ENCODE measurements around the gene C1S. TPM values are rescaled to one million over a fixed set of nuclear protein-coding genes. Genes with fewer than 3 reads are reported as not detected.

The C1S gene
- total RNA-seq, 2 donors from 2014 or later, result 13.4 to 14.3 TPM

DNA sequence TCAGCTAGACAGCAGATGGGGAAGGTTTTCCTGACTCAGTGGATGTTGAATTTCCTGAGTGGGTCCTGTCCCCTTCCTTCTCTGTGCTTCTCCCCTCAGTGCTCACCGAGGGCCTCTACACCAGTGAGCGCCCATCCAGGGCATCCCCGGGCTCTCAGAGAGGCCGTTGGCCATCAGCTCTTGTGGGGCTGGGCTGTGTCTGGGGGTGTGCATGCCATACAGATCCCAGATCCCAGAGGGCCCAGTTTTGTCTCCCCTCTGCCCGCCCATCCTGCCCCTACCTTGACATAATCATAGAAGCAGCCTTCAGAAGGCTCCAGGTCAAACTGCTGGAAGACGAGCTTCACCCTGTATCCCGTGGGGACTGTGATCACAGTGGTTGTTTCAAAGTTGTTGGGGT, 30.7 kb downstream of the C1S start:
- TF ChIP-seq, protein P1, sequence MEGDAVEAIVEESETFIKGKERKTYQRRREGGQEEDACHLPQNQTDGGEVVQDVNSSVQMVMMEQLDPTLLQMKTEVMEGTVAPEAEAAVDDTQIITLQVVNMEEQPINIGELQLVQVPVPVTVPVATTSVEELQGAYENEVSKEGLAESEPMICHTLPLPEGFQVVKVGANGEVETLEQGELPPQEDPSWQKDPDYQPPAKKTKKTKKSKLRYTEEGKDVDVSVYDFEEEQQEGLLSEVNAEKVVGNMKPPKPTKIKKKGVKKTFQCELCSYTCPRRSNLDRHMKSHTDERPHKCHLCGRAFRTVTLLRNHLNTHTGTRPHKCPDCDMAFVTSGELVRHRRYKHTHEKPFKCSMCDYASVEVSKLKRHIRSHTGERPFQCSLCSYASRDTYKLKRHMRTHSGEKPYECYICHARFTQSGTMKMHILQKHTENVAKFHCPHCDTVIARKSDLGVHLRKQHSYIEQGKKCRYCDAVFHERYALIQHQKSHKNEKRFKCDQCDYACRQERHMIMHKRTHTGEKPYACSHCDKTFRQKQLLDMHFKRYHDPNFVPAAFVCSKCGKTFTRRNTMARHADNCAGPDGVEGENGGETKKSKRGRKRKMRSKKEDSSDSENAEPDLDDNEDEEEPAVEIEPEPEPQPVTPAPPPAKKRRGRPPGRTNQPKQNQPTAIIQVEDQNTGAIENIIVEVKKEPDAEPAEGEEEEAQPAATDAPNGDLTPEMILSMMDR (conservative IDR thresholded peaks at IDR 0.05), result no peak
- DNase-seq, result no peak
- Histone ChIP-seq H3K27me3 (ENCODE audit: control insufficient read depth, insufficient read depth, low read length, poor library complexity, severe bottlenecking) (no peaks in the 10 kb centered on the region), H3K4me1 (ENCODE audit: control insufficient read depth, insufficient read depth, low read length) (no peaks in the 10 kb centered on the region), H3K9me3 (ENCODE audit: control insufficient read depth, low read length) (no peaks in the 10 kb centered on the region), H3K4me3 (ENCODE audit: low read length) (no peak overlapping the region), H3K27ac (ENCODE audit: low read depth, low read length) (no peak overlapping the region), H3K9ac (ENCODE audit: extremely low read depth, low read length, poor library complexity, severe bottlenecking) (no peak overlapping the region), H3K36me3 (ENCODE audit: control insufficient read depth, insufficient read depth, low read length) (no peaks in the 10 kb centered on the region)
- no peak overlapping the region for H3K4me3 Mint-ChIP-seq
- WGBS, 2 experiments (ENCODE audit: insufficient coverage in 1 of 2, insufficient read length in 1 of 2), result 92 to 100% methylated on average over 1 to 7 of the region's 7 CpGs
- H3K36me3 Mint-ChIP-seq (ENCODE audit: low read depth), result no peaks in the 10 kb centered on the region
- H3K27me3 Mint-ChIP-seq (ENCODE audit: insufficient read depth), result peaks cover 18% of the 10 kb centered on the region
- H3K9me3 Mint-ChIP-seq, result no peaks in the 10 kb centered on the region
- H3K27ac Mint-ChIP-seq, result no peak overlapping the region
- H3K4me1 Mint-ChIP-seq, result peaks cover 20% of the 10 kb centered on the region

DNA sequence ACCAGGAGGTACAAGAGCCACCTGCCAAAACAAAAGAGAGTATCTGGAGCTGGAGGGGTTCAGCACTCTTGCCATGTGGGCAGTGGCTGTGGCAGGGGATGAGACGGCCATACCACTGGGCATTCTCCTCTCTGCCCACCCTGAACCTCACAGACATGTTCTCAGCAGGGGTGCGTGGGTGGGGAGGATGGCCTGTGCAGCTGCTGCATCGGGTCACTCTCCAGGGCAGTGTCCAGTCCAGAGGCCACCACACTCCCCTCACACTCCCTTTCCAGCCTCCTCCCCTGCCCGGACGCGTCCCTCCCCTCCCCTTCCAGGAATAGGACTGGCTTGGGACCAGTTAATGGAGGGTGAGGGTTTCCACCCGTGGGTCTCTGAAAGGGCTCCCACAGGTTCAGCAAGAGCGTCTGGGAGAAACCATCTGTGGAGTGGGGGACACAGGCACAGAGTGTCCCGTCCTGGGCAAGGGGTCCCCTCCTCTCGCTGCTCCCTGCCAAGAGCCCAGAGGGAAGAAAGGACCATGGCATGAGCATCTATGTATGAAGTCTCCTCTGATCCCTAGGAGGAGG, 31.2 kb downstream of the C1S start:
- H3K27me3 ChIP-seq (ENCODE audit: control insufficient read depth, insufficient read depth, low read length, poor library complexity, severe bottlenecking), result no peaks in the 10 kb centered on the region
- Mint-ChIP-seq H3K36me3 (ENCODE audit: low read depth) (no peaks in the 10 kb centered on the region), H3K27ac (no peak overlapping the region), H3K4me3 (peak overlapping the region; percentile 40), H3K27me3 (ENCODE audit: insufficient read depth) (peaks cover 19% of the 10 kb centered on the region), H3K9me3 (no peaks in the 10 kb centered on the region), H3K4me1 (peaks cover 20% of the 10 kb centered on the region)
- H3K36me3 ChIP-seq (ENCODE audit: control insufficient read depth, insufficient read depth, low read length), result no peaks in the 10 kb centered on the region
- DNase-seq, result peak; percentile 57
- H3K4me1 ChIP-seq (ENCODE audit: control insufficient read depth, insufficient read depth, low read length), result no peaks in the 10 kb centered on the region
- WGBS, 2 experiments (ENCODE audit: insufficient coverage in 1 of 2, insufficient read length in 1 of 2), result 79 to 86% methylated on average over 2 to 10 of the region's 10 CpGs
- H3K4me3 ChIP-seq (ENCODE audit: low read length), result no peak overlapping the region
- TF ChIP-seq, protein P1 (conservative IDR thresholded peaks at IDR 0.05), result no peak
- no peak overlapping the region for H3K27ac ChIP-seq (ENCODE audit: low read depth, low read length)
- H3K9ac ChIP-seq (ENCODE audit: extremely low read depth, low read length, poor library complexity, severe bottlenecking), result no peak overlapping the region
- H3K9me3 ChIP-seq (ENCODE audit: control insufficient read depth, low read length), result no peaks in the 10 kb centered on the region

DNA sequence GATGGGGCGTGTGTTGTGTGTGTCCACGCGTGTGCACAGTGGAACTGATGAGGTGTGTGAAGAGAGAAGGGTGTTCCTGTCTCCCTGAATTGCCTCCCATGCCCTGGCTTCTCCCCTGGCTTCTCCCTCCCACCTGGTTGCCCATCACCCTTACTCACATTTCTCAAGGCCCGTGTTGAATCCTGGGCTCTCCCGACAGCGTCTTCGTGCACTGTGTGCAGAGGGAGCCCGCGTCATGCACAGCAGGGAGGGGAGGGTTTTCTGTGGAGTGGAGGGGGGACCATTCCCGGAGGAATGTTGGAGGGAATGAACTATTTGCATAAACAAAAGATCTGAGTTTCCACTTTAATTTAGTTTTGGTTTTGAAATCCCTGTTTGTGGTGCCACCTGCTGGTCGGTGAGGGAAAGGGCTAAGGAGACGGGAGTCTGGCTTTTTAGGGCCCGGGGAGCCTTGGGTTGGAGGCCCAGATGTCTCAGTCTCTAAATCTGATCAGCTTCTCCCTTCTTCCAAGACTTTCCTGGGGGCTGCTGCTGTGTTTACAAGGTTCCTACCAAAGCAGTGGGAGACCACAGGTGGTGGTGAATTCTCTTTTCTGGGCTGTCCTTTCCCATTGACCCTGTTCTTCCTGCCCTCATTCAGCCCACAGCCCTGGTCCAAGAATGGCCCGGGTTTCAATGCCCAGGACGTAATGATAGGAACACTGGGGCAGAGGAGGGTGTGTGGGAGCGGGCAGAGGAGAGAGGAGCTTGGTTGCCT, 31.9 kb downstream of the C1S start, which contains the start of gene C1R:
Gene C1R, minus strand, starts transcription at position 217 of the 757 bp plus-strand sequence. Its CDS starts 57 bp downstream, at position 160.
- peak within 1 kb of the TSS; percentile 40 for H3K4me3 Mint-ChIP-seq
- TF ChIP-seq, protein P1 (conservative IDR thresholded peaks at IDR 0.05), result peak; percentile 100
- H3K9me3 Mint-ChIP-seq, result no peaks in the 10 kb centered on the region
- Histone ChIP-seq H3K27ac (ENCODE audit: low read depth, low read length) (no peak within 1 kb of the TSS), H3K4me1 (ENCODE audit: control insufficient read depth, insufficient read depth, low read length) (no peaks in the 10 kb centered on the region), H3K9me3 (ENCODE audit: control insufficient read depth, low read length) (no peaks in the 10 kb centered on the region), H3K4me3 (ENCODE audit: low read length) (no peak within 1 kb of the TSS), H3K27me3 (ENCODE audit: control insufficient read depth, insufficient read depth, low read length, poor library complexity, severe bottlenecking) (no peaks in the 10 kb centered on the region), H3K36me3 (ENCODE audit: control insufficient read depth, insufficient read depth, low read length) (no peaks in the 10 kb centered on the region), H3K9ac (ENCODE audit: extremely low read depth, low read length, poor library complexity, severe bottlenecking) (no peak within 1 kb of the TSS)
- WGBS, 2 experiments (ENCODE audit: insufficient coverage in 1 of 2, insufficient read length in 1 of 2), result 0 to 47% methylated on average over 1 to 14 of the region's 16 CpGs
- no peak within 1 kb of the TSS for H3K27ac Mint-ChIP-seq
- peaks cover 19% of the 10 kb centered on the region for H3K27me3 Mint-ChIP-seq (ENCODE audit: insufficient read depth)
- peaks cover 5% of the 10 kb centered on the region for H3K36me3 Mint-ChIP-seq (ENCODE audit: low read depth)
- peaks cover 20% of the 10 kb centered on the region for H3K4me1 Mint-ChIP-seq
- DNase-seq, result peak; percentile 92

Measured in endodermal cell (in vitro differentiated cells).